NCI-H1048 (cell line): ENCODE data around the gene SPAG6.

ENCODE experiments used
- DNase-seq: peaks from one replicate; lab custom pipeline; 2025; lab: John Stamatoyannopoulos, UW

Gene SPAG6

DNA sequence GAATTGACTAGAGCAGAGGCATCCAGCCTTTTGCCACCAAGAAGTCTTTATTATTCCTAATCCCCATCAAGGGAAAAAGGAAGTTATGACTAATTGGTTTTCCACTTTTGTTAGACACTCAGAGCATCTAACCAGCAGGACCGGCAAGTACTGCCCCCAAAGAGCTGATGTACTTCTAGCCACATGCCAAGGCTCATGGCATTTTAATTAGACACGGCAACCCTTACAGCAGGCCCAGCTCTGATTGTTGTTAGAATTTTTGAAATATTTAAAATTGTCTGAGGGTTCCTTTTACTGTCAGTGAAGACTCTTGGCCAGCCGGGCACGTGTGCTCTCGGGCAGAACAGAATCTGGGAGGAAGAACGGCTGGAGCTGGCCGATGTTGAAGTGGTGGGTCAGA is 114.8 kb downstream of the SPAG6 start:
- DNase-seq, result no peak

DNA sequence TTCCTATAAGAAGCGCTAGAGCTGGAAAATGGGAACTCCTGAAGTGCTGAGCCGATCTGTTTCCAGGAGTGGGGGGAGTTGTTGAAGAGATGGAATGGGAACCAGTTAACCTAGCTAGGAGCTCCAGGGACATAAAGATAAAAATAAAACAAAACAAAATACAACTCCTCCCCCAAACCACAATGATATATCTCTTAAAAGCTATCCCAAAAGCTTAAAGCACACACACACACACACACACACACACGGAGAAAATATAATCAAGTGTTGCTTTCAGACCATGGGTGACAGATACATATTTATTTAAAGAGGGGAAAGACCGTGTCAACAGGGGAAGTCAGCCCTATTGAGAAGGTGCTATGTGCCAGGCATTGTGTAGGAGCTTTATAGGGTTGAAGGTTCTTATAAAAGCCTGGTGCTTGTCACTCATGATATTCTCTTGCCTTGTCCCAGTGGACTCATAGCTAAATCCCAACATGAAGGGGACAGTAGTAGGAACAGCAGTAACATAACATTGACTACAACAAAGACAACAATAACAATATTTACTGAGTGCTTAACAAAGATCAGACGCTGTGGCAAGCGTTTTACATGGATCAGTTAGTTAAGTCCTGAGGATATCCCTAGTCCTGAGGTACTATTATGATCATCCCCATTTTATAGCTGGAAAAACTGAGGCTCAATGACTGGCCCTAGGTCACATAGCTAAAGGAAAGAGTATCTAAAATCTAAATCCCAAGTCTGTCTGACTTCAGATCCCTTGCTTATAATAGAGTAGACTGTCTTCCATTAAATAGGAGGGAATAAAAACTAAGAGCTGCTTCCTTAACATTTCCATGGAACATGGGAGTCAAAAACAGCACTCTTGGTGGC is 115.5 kb downstream of the SPAG6 start:
- DNase-seq, result no peak

DNA sequence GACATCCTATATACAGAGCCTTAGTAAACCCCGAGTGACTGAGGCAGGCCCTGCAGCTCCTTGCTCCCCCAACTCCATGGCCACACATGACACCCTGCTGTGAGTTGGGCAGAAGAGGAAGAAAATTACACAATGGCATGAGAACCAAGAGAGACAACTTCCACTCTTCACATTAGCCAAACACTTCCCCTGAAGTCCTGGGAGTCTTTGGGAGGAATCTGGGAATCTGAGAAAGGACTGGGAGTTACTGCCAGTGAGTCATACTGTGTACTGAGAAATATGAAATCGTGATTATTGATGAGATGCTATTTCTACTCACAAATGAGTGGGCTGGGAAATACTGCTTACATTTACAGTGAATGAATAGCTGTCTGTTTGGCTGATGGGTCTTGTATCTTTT is 116.6 kb downstream of the SPAG6 start:
- no peak for DNase-seq

DNA sequence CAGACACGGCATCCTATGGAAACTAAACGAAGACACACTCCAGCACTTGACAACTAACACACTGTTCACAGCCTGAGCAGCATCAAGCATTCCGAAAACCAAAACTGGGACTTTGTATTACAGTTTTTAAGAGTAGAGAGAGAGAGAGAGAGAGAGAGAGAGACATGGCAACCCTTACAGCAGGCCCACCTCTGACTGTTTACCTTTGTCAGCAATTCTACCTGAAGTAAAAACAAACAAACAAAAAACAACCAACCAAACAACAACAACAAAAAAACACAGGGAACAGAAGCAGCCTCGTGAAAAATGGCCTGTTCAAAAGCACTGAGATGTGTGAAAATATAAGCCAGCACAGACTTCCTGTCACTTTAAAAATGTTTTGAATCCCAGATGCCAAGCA is 118.0 kb downstream of the SPAG6 start:
- no peak for DNase-seq

DNA sequence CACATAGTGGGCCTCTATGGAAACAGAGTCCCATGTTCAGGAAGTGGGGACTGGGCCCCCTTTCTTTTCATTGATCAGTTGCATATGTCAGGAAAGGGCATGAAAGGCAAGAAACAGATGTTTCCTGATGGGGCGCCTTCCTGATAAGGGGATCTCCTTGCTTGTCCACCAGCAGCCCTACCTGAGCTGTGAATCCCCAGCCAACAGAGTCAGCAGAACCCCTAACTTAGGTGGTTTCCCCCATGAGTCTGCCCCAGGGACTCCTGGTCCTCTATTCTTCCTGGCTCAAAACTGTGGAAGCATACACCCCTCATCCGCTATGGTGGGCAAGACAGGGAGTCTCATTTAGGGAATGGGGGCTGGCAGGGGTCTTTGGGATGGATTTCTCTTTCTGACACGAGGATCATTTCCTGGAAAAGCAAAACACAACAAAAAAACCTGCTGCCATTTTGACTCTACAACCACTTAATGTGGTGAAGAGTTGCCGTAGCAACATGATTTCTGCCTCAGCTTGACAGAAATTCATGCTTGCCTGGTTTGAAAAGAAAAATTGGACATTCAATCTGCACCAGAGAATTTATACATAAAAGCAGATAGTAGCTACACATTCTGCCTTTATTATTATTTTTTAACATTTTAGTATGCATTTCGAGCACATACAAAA is 119.8 kb downstream of the SPAG6 start:
- DNase-seq, result no peak

- DNase-seq, result no peak
Measured at GRCh38 chr10:22466763-22467334, 121.6 kb downstream of the SPAG6 start.
